KMS-11 (cell line): ENCODE results near the gene PARP1.
A peak's percentile ranks its signal among the peaks of the same experiment; 100 is the strongest.

Experiments used
- H2AFZ ChIP-seq: fragments of 200-600 bp; sonication (generic); 2 replicates; pipeline ENCODE4 v1.6.1; 2016; ENCODE audit warnings: antibody characterized with exemption, mixed run types, low read depth
- H3K27ac ChIP-seq: fragments of 200-600 bp; sonication (generic); 2 replicates; pipeline ENCODE4 v1.6.1; 2016; ENCODE audit warnings: mild to moderate bottlenecking, mixed run types
- H3K27me3 ChIP-seq: fragments of 200-600 bp; sonication (generic); 2 replicates; pipeline ENCODE4 v1.6.1; 2017; ENCODE audit warnings: mild to moderate bottlenecking, low read depth, mixed run types, moderate library complexity; ENCODE audit not compliant: insufficient read depth
- H3K36me3 ChIP-seq: fragments of 200-600 bp; sonication (generic); 2 replicates; pipeline ENCODE4 v1.6.1; 2017; ENCODE audit warnings: mild to moderate bottlenecking, mixed run types; ENCODE audit not compliant: insufficient read depth
- H3K4me1 ChIP-seq: fragments of 200-600 bp; sonication (generic); 2 replicates; pipeline ENCODE4 v1.6.1; 2016; ENCODE audit warnings: mild to moderate bottlenecking, low read depth, mixed run types; ENCODE audit not compliant: poor library complexity, severe bottlenecking
- H3K4me2 ChIP-seq: fragments of 200-600 bp; sonication (generic); 2 replicates; pipeline ENCODE4 v1.7.0; 2016; ENCODE audit warnings: mild to moderate bottlenecking, mixed run types
- H3K4me3 ChIP-seq: fragments of 200-600 bp; sonication (generic); IDR thresholded peaks from 2 replicates; pipeline ENCODE4 v1.6.1; 2017; ENCODE audit warnings: low read depth, low read length, mixed read lengths; ENCODE audit not compliant: insufficient read depth
- H3K79me2 ChIP-seq: fragments of 200-600 bp; sonication (generic); 2 replicates; pipeline ENCODE4 v1.6.1; 2016; ENCODE audit warnings: low read depth, mixed run types; ENCODE audit not compliant: insufficient read depth
- H3K9ac ChIP-seq: fragments of 200-600 bp; sonication (generic); 2 replicates; pipeline ENCODE4 v1.6.1; 2016; ENCODE audit warnings: mild to moderate bottlenecking, mixed run types
- H4K20me1 ChIP-seq: fragments of 200-600 bp; sonication (generic); 2 replicates; pipeline ENCODE4 v1.6.1; 2016; ENCODE audit warnings: mild to moderate bottlenecking, mixed run types; ENCODE audit not compliant: insufficient read depth
- TF ChIP-seq, protein P1 (sequence below): fragments of 200-600 bp; sonication (generic); conservative IDR thresholded peaks from 2 replicates; pipeline ENCODE4 v1.6.1; 2017; ENCODE audit warnings: low read depth, mild to moderate bottlenecking, antibody characterized with exemption, low read length, moderate library complexity, mixed read lengths

Gene PARP1

GRCh38 chr1:226407497-226408284 lies at the start of gene PARP1:
Gene PARP1, minus strand, starts transcription at chr1:226408093. Its CDS starts 164 bp downstream, at chr1:226407929.
- Histone ChIP-seq H3K4me3 (peak within 1 kb of the TSS; percentile 80), H3K27me3 (no peaks in the 10 kb centered on the region), H3K27ac (peak within 1 kb of the TSS; percentile 94), H4K20me1 (peaks cover 31% of the 10 kb centered on the region), H3K79me2 (peaks cover 46% of the 10 kb centered on the region), H3K36me3 (peaks cover under 1% of the 10 kb centered on the region; the same call in 1 of the 2 replicates), H3K9ac (peak within 1 kb of the TSS; percentile 95), H3K4me1 (peaks cover 42% of the 10 kb centered on the region), H2AFZ (peak within 1 kb of the TSS; percentile 81), H3K4me2 (peak within 1 kb of the TSS; percentile 80)
- TF ChIP-seq, protein P1, sequence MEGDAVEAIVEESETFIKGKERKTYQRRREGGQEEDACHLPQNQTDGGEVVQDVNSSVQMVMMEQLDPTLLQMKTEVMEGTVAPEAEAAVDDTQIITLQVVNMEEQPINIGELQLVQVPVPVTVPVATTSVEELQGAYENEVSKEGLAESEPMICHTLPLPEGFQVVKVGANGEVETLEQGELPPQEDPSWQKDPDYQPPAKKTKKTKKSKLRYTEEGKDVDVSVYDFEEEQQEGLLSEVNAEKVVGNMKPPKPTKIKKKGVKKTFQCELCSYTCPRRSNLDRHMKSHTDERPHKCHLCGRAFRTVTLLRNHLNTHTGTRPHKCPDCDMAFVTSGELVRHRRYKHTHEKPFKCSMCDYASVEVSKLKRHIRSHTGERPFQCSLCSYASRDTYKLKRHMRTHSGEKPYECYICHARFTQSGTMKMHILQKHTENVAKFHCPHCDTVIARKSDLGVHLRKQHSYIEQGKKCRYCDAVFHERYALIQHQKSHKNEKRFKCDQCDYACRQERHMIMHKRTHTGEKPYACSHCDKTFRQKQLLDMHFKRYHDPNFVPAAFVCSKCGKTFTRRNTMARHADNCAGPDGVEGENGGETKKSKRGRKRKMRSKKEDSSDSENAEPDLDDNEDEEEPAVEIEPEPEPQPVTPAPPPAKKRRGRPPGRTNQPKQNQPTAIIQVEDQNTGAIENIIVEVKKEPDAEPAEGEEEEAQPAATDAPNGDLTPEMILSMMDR: peak; percentile 71

DNA sequence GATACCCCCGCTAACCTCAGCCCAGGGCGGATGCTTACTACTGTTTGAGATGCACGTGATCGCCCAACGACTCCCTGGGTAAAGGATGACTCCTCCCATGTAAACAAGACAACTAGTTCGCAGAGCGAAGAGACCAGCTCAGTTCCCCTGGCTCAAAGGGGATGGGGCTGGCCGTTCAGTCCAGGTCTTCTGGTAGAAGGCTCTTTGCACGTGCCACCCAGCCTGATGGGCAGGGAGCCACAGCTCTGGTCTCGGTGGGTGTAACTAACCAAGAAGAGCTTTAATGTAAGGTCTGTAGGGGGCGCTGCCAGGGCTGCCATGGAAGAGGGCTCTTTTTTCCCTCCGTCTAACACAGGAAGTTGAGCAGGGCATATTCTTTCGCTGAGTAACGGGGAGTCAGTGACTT lies 49.4 kb upstream of the PARP1 start:
- Histone ChIP-seq H3K4me3 (no peak overlapping the region), H3K27ac (no peak overlapping the region), H2AFZ (no peak overlapping the region), H3K4me1 (no peaks in the 10 kb centered on the region), H3K27me3 (no peaks in the 10 kb centered on the region), H4K20me1 (no peaks in the 10 kb centered on the region), H3K9ac (no peak overlapping the region), H3K4me2 (no peak overlapping the region), H3K36me3 (no peaks in the 10 kb centered on the region), H3K79me2 (no peaks in the 10 kb centered on the region)
- TF ChIP-seq, protein P1: no peak

- no peak overlapping the region for H2AFZ ChIP-seq
- no peaks in the 10 kb centered on the region for H3K27me3 ChIP-seq
- no peak overlapping the region for H3K4me2 ChIP-seq
- H3K9ac ChIP-seq: no peak overlapping the region
- H3K27ac ChIP-seq: no peak overlapping the region
- TF ChIP-seq, protein P1: no peak
- no peaks in the 10 kb centered on the region for H3K4me1 ChIP-seq
- no peak overlapping the region for H3K4me3 ChIP-seq
- H3K79me2 ChIP-seq: no peaks in the 10 kb centered on the region
- H4K20me1 ChIP-seq: no peaks in the 10 kb centered on the region
- no peaks in the 10 kb centered on the region for H3K36me3 ChIP-seq
Measured at GRCh38 chr1:226455843-226456242, 48.0 kb upstream of the PARP1 start.

DNA sequence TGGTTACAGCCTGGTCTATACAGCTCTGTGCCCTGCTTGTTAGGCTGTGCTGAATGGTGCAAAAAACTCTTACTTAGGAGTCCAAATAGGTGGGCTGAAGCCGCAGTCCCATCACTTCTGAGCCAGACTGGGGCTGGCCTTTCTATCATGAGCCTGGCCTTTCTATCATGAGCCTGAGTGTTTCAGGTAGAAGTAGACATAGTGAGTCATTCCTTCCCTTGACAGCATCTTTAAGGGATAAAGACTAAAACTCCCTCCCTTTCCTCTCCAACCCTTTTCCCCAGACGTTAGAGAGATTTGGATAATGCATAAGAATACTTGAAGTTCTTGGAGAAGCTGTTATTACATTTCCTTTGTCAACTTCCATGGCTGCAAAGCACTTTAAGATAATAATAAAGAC lies 46.5 kb upstream of the PARP1 start:
- H2AFZ ChIP-seq: no peak overlapping the region
- H3K9ac ChIP-seq: no peak overlapping the region
- H3K4me1 ChIP-seq: no peaks in the 10 kb centered on the region
- H3K4me3 ChIP-seq: no peak overlapping the region
- no peak overlapping the region for H3K27ac ChIP-seq
- H4K20me1 ChIP-seq: no peaks in the 10 kb centered on the region
- no peaks in the 10 kb centered on the region for H3K36me3 ChIP-seq
- H3K27me3 ChIP-seq: no peaks in the 10 kb centered on the region
- H3K4me2 ChIP-seq: no peak overlapping the region
- TF ChIP-seq, protein P1: no peak
- no peaks in the 10 kb centered on the region for H3K79me2 ChIP-seq
